Amygdala (tissue), 56 donors: ENCODE results near the gene SSH3.

Experiments
- DNase-seq, 56 donors: peaks; one replicate each; lab custom pipeline; 2025; lab: John Stamatoyannopoulos, UW

SSH3 gene

DNA sequence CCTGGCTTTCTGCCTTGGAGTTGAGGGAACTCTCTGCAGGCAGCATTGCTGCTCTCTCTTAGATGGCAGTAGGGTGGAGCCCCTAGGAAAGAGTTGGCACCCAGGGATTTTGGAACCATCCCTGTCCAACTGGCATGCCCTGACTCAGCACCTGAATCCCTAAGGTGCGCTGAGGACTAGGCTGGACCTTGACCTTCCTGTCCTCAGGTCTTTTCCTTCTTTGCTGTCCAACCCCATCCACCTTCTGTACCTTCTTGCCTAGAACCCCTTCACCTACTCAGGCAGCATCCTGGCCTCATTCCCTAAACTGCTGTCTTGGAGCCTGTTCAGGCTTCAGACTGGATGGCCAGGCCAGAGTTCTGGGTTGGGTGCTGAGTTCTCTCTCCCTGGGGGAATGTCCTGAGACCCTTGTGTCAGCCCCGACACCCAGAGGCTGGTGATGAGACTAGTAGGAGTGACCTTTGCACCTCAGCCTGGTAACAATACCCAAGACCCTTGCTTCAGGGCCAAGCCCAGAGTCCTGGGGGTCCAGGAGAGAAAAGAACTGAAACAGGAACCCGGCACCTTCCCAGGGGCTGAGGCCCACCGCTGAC is 52.6 kb downstream of the SSH3 start:
- DNase-seq: no peak

- DNase-seq: no peak
These were observed 53.1 kb downstream of the SSH3 start for GRCh38 chr11:67356387-67356863.

GRCh38 chr11:67356864-67357561 is 53.7 kb downstream of the SSH3 start:
- peak in 25 of 56 donors; percentile 8 to 63 (median 32) for DNase-seq

DNA sequence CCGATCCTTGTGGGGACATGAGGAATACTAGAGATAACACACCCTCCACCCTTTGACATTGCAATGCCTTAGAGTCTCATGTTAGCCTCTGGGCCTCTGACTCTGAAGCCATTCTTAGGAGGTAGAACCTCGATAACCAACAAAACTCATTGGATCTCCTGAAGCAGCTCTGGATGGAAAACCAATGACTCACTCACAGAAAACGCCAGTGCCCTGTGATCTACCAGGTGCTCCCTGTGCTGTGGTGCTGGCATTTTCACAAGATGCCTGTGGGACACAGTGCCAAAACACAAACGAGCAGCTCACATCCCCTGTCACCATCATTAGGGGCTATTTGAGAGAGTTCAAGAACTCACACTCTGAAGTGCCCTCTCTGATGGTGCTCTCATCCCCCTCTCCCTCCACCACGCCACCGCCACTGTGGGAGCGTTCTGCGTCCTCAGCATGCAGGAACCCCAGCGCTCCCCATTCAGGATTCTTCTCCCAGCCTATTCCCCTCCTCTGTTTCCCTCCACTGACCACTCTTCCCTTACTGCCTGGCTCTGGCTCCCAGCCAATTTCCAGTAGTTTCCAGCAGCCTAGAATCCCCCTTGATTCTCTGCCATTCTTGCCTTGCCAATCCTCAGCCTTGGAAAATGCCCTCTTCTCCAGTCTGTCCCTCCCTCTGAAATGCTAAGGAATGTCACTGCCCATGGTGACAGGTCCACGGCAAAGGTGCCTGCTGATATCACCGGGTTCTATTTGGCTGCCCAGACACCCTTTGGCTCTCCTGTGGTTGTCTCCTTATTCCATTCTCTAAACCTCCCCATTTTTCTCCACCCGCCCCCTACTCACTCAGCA is 54.7 kb downstream of the SSH3 start:
- no peak for DNase-seq
